HG03457 (cell line): ENCODE results near the gene TP53.

ENCODE experiments used
- ATAC-seq: cut with Tn5 transposase; IDR thresholded peaks from one replicate; pipeline ENCODE4 v1.9.1; 2021; ENCODE audit warnings: moderate number of reproducible peaks; ENCODE audit not compliant: unreplicated experiment

TP53 gene

DNA sequence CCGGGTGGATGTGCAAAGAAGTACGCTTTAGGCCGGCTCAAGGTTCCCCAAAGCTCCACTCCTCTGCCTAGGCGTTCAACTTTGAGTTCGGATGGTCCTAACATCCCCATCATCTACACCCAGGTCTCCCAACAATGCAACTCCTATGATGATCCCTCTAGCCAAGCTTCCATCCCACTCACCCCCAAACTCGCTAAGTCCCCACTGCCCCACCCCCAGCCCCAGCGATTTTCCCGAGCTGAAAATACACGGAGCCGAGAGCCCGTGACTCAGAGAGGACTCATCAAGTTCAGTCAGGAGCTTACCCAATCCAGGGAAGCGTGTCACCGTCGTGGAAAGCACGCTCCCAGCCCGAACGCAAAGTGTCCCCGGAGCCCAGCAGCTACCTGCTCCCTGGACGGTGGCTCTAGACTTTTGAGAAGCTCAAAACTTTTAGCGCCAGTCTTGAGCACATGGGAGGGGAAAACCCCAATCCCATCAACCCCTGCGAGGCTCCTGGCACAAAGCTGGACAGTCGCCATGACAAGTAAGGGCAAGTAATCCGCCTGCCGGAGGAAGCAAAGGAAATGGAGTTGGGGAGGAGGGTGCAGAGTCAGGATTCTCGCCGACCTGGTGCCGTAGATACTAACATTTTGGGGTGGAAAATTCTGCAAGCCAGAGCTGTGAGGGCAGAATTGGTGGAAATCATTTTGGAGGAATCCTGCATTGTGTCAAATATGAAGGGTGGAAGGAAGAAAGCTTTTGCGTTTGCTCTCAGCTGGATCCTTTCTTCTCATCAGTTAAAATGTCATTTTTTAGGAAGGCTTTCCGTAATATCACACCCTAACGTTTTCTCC is at the start of gene TP53:
TP53 (minus strand) TSS at position 419 of the 836 bp plus-strand sequence. CDS start 10,896 bp downstream, outside the sequence.
- no peak for ATAC-seq

DNA sequence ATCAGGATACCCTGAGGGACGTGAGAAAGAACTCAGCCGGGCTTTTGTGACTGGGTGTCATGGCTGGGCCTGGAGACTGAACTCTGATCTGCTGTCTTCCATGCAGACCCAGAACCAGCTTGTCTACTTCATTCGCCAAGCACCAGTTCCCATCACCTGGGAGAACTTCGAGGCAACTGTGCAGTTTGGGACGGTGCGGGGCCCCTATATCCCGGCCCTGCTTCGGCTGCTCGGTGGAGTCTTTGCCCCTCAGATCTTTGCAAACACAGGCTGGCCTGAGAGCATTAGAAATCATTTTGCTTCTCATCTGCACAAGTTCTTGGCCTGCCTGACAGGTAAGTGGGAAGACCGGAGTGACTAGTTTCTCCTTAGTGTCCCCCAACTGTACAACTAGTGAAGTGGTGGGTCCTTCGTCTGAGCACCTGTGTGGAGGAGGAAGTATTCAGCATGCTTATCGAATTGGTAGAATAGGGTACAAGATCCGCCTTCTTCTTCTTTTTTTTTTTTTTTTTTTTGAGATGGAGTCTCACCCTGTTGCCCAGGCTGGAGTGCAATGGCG is 45.8 kb upstream of the TP53 start:
- no peak for ATAC-seq

DNA sequence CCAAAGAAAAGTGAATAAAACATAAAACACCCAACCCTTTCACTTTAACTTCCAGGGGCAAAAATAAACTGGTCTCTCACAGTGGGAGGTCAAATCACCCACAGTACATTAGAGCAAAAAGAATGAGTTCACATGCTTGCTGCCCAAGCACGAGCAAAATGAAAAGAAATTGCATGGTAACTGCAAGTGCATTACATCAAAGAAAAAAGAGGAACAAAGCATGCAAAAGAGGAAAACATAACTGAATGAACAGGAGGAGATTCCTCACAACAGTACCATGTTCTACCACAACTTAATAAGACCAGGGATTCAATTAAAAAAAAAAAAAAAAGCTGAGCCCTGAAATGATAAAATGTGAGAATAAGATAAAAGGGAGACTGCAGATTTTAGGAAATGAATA is 42.5 kb upstream of the TP53 start:
- no peak for ATAC-seq

DNA sequence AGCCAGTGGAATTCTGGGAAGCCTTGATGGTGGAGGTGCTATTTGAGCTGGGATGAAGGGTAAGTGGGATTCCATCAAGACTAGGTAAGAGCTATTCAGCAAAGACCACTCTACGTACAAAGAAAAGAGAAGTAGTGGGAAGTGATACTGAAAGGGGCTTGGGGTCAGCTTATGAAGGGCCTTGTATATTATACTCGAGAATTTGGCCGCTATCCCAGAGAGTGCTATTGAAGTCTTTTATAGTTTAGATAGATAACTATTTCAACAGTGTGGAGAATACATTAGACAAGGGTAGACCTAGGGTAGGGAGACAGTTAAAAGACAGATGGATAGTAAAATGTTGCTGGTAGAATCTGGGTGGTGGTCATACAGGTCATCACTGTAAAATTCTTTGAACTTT is 40.6 kb upstream of the TP53 start:
- no peak for ATAC-seq

DNA sequence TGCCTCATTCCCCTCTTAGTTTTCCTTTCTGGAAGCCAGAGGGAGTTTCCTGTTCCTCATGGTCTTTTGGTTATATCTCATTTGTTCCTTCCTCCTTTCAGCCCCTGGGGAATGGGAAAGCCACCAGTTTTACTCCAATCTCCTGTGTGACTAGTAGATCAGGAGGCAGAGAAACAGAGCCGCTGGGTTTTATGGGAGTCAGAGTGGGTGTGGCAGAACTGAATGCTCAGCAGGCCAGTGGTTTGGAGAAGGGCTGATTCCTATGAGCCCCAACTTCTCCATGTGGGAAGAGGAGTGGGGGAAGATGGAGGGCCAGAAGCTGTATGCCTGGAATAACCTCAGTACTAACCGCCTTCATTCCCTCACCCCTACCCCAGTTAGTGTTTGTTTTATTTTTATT is 34.3 kb upstream of the TP53 start:
- ATAC-seq: no peak

DNA sequence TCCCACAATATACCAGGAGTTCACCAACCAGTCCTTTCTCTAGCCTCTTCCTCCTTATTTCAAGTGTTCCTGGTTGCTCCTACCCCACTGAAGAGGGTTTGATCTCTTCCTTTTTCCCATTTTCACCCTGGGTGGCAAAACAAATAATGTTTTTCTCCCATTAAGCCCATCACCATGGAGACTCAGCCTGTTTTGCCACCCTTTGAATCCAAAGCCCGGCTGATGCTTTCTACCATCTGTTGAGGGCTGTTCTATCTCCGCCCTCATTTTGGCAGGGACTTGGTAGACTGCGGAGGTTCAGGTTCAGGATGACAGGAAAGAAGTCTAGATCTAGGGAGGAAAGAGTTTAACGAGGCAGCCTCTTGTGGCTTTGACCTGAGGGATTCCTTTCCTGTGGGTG is 32.8 kb upstream of the TP53 start:
- ATAC-seq: no peak

DNA sequence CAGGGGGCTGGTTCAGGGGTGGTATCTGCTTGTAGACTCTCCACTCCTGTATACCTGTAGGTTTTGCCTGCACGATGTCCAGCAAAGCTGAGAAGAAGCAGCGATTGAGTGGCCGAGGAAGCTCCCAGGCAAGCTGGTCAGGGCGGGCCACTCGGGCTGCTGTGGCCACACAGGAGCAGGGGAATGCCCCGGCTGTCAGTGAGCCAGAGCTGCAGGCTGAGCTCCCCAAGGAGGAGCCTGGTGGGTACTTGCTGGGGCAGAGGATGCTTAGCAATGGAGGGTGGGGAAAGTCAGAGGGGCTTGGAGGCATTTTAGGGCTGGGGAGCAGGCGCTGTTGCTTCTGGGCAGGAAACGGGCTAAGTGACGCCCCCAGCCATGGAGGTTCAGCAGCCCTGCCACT is 32.4 kb upstream of the TP53 start:
- ATAC-seq: no peak

DNA sequence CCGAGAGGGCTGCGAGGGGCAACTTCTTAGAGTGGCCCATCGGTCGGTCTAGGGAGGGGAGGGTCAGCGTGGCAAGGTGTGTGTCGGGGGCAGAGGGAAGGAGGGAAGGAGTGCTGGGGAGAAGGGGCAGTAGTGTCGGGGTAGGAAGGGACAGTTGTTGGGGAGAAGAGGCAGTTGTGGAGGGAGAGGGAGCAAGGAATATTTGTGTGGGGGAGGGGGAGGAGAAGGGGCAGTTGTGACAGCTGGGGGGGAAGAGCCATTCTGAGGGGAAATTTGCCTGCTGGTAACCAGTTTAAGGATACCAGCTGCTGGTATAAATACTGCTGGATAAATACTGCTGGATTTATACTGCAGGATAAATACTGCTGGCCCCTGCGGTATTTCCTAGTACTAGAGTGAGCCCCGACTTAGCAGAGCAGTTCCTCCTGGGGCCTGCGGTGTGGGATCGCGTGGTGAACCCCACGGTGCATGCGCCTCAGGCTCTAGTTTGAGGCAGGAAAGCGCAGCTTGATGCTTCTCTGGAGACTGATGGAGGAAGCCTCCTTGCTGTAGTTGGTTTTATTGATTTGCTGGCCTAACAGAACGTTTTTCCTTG is 30.6 kb upstream of the TP53 start:
- no peak for ATAC-seq

DNA sequence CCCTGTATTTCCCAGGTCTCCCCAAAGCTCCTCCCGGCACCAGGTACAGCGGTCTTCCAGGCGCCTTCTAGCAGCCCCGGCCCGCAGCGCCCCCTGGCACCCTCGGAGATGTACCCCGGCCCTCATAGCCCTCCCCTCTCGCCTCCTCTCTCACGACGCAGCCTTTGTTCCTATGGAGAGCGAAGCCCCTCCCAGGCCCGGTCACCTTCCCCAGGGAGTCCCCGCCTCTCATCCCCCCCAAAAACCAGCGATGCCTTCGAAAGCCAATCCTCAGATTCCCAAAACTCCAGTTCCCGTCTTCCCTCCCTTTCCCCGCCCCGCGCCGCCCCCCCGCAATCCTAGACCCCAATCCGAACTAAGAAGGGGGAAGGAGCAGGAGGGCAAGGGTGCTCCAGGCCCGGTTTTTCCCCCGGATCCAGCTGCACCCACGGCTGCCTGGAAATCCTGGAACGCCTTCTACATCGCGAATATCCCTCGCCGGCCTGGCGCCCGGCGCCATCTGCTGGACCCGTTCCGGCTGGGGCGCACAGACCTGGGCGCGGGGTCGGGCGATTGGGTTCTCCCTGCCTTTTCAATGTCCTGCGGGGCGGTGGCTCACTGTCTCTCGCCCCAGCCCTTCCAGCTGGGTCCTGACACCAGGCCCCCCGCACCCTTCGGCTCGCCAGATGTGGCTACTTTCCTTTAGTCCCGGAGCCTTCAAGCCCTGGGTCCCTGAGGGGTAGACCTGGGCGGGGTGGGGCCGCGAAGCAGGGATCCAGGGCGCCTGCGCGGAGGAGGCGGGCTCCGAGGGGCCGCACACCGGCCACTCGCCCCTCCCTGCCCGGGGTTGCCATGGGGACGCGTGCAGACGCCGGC is 29.8 kb upstream of the TP53 start, which contains the start of gene DNAH2:
DNAH2 (plus strand) TSS at position 844 of the 855 bp plus-strand sequence. CDS start 1,991 bp downstream, outside the sequence.
- ATAC-seq: no peak

DNA sequence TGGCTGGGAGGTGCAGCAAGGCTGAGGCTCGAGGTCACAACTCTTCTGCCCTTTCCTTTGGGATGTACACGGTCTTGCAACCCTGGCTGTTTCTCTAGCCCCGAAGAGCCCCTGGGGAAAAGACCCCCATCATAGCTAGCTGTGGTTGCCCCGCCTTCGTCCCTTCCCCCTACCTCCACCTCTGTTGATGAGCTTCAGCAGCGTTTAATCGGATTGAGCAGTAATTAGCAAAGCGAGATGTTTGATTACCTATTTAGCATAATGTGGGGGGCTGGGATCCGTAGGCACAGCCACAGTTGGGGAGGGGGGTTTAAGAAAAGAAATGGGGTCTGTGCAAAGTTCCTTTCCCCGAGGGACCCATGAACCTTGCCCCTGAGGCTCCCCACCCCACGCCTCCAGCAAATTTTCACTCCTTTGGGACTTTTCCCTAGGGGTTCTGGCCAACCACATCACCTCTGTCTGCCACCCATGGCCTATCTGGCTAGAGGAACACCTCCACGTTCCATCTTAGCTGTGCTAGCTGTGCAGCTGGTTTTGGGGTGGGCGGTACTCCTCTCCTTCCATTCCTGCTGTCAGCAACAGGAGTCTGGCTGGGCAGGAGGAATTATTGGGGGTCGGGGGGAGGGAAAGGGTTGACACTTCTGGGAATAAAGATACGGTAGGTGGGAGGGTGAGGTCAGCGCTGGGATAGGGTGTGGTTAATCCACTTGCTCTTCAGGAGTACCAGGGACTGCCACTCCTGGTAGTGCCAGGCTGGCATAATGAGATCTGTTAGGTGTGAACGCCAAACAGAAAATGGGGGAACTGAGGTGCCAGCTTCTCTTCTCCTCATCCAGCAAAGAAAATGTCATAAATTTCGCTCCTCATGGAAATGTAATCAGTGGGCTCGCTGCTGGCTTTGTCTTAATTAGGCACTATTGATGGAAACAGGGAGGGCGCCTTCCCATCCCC is 28.9 kb upstream of the TP53 start:
- ATAC-seq: no peak

DNA sequence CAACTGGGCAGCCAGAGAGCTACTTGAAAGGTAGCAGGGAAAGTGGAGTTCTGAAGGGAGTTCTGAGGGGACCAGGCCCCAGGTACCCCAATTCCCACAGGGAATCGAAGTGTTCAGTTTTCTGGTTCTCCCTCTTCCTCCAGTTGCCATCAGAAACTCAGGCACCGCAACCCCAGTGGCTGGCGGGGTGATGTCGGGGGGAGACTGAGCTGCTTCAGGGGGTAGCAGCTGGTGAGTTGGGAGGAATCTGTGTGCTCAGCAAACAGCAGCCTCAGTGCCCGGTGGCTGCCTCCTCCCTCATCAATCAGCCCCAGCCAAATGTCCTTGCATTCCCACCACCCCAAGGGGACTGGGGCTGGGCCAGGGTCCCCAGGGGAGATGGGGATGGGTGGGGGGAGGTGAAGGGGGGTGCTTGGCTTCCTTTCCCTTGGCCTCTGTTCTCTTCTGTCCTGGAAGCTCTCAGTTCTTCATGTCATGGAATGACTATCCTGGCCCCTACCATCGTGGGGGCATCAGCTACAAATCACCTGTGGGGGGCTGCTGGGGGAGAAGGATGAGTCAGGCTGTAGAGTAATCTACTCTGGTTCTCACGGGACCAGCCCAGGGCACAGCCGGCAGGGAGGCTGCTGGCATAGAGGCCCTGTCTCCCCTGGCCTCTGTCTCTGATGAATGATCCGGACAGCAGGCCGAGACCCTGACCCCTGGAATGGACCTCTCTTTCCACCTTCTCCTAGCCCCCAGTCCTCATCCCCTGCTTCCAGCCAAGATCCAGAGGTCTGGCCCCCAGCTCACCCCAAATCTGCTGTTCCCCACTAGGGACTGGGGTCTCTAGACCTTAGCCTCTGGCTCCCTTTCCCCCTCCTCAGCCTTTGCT is 27.7 kb upstream of the TP53 start:
- ATAC-seq: no peak

DNA sequence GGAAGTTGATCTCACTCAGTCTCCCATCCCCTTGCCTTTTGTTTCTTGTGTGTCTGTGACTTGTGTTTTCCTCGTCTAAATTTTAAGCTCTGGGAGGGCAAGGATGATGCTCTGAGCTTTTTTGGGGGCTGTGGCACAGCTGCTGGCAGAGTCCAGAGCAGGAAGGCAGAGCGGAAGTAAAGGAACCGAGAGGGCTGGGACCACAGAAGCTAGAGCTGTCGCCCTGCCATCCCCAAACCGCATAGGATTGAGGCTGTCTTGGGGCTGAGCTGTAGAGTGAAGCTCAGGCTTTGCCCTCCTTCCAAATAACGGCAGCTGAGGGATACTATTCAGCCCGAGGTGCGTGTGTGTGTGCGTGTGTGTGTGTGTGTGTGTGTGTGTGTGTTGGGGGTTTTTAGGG is 26.5 kb upstream of the TP53 start:
- no peak for ATAC-seq

DNA sequence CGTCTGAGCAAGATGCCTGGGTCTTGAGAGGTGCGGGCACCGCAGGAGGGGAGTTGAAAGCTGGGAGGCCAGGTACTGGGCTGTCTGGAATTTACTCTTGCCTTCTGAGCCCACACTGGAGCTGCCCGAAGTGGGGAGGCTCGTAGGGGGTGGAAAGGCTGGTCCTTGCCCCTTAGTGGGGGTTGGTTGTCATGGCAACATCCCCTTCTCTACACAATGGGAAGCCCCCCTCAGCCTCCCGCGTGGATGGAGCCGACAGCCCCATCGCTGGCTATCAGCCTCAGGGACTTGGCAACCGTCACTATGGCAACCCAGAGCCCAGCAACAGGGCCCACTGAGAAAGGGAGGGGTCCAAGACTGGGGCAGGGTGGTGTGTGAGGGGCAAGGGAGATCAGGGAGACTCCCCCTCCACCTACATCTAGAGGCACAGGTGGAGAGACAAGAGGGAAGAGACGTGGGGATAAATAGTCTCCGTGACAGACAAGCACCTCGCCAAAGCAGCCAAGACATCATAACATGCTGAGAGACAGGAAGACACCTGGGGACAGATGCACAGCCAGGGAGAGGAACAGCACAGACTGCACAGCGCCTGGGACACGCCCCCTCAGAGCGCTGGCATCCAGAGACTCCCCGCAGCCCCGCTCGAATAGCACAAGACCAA is 25.0 kb upstream of the TP53 start:
- ATAC-seq: no peak

DNA sequence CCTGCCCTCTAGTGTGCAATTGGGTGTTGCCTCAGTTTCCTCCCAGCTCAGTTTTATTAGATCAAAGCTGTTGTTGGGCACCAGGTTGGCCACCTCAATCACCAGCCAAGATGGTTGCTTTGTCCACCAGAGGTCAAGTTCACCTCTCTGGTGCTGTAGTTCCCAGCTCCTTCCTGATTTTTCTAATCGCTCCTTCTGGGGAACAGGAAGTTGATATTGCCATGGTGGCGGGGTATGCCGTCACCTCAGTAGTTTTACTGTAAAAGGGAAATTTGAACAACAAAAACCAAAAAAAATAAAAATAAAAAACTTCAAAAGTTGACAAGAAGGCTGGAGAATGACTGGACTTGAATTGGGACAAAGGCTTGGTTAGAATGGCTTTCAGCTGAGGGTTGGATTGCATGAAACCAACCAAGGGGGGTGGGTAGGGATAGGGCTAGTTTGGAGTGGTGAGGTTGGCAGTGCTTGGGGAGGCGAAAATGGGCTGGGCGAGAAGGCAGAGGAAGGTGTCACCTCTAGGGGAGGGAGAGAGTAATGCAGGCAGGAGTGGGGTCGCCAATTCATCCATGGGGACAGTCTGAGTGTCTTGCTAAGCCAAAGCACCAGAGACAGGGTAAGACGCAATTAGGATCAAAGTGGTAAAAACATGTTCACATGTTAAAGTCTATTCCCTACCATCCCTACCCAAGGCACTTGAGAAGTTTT is 23.9 kb upstream of the TP53 start:
- ATAC-seq: no peak

DNA sequence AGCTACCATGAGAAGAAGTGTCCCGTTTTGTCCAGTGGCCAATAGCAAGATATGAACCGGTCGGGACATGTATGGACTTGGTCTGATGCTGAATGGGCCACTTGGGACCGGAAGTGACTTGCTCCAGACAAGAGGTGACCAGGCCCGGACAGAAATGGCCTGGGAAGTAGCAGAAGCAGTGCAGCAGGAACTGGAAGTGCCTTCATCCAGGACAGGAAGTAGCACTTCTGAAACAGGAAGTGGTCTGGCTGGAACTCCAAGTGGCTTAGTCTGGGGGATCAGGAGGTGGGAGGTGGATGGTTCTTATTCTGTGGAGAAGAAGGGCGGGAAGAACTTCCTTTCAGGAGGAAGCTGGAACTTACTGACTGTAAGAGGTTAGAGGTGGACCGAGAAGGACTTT is 23.0 kb upstream of the TP53 start:
- ATAC-seq: no peak

DNA sequence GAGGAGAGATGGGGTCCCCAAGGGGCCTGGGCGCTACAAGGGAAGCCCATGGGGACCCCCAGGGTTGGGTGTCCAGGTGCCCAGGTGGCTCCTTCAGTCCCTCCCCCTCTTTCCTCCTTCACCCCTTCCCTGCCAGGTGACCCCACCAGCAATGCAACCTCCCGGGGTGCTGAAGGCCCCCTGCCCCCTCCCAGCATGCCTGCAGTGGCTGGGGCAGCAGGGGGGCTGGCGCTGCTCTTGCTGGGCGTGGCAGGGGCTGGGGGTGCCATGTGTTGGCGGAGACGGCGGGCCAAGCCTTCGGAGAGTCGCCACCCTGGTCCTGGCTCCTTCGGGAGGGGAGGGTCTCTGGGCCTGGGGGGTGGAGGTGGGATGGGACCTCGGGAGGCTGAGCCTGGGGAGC is 21.7 kb upstream of the TP53 start:
- ATAC-seq: no peak

DNA sequence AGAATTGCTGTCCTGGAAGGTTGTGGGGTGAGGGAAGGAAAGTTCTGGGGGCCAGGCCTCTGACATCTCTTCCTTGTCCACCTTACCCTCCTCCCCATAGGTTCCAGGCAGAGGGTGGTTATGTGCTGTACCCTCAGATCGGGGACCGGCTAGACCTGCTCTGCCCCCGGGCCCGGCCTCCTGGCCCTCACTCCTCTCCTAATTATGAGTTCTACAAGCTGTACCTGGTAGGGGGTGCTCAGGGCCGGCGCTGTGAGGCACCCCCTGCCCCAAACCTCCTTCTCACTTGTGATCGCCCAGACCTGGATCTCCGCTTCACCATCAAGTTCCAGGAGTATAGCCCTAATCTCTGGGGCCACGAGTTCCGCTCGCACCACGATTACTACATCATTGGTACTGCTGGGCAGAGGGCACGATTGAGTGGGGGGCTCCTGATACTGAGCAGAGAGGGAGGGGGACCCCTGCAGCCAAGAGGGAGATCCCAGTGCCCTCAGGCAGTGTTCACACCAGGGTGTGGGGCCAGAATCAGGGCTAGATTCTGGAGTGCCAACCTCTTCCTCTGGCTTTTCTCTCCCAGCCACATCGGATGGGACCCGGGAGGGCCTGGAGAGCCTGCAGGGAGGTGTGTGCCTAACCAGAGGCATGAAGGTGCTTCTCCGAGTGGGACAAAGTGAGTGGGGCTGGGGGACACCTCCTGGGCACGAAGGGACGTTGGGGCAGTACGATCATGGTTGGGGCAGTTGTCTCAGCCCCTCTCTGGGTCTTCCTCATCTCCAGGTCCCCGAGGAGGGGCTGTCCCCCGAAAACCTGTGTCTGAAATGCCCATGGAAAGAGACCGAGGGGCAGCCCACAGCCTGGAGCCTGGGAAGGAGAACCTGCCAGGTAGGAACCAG is 20.8 kb upstream of the TP53 start:
- no peak for ATAC-seq
